NCI-H1694 (cell line): ENCODE data around the gene FSHB.
A peak's percentile ranks its signal among the peaks of the same experiment; 100 is the strongest.
"Not testable (repeated sequence)": the region's sequence is repeated elsewhere in the genome, so short reads cannot be mapped to it uniquely, and the experiment has no call there.

Source experiments
- DNase-seq: peaks from one replicate; lab custom pipeline; 2025; lab: John Stamatoyannopoulos, UW

Gene FSHB

DNA sequence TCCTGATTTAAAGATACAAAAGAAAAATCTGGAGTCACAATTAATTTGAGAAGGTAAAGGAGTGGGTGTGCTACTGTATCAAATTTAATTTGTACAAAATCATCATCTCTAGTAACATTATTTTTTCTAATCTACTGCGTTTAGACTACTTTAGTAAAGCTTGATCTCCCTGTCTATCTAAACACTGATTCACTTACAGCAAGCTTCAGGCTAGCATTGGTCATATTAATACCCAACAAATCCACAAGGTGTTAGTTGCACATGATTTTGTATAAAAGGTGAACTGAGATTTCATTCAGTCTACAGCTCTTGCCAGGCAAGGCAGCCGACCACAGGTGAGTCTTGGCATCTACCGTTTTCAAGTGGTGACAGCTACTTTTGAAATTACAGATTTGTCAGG, at the start of gene FSHB:
Gene FSHB (plus strand): TSS at position 301 of the 400 bp plus-strand sequence. CDS start 889 bp downstream, outside the sequence.
- DNase-seq = no peak

DNA sequence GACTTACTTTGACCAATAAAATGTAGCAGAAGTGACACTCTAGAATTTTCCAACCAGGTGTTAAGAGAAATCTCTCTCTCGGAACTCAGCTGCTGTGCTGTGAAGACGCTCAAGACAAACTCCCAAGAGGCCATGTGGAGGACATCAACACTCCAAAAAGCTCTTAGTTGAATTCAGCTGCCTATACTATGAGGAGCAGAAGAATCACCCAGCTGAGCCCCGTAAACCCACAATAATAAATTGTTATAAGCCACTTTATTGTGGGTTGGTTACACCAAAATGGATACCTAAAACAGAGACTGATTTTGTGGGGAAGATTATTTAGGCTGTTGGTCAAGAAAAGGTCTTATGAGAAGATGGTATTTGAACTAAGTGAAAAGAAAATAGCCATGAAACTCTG, 44.1 kb upstream of the FSHB start:
- DNase-seq = no peak

DNA sequence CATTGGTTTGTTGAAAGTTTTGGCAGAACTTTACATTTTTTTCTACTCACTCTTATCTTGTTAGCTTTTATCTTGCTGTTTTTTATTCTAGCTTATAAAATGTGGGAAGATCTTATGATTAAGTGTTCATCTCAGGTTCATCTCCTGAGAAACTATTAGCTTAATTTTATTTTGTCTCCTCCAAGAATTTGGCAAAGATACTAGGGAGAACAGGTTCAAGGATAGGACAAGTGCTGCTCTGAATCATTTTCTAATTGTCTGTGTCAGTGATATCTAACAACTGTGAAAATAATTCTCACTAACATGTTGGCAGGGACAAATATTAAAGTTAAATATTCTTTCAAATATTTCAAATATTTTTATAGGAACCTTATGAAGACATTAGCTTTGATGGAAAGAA, 38.2 kb upstream of the FSHB start:
- no peak for DNase-seq

DNA sequence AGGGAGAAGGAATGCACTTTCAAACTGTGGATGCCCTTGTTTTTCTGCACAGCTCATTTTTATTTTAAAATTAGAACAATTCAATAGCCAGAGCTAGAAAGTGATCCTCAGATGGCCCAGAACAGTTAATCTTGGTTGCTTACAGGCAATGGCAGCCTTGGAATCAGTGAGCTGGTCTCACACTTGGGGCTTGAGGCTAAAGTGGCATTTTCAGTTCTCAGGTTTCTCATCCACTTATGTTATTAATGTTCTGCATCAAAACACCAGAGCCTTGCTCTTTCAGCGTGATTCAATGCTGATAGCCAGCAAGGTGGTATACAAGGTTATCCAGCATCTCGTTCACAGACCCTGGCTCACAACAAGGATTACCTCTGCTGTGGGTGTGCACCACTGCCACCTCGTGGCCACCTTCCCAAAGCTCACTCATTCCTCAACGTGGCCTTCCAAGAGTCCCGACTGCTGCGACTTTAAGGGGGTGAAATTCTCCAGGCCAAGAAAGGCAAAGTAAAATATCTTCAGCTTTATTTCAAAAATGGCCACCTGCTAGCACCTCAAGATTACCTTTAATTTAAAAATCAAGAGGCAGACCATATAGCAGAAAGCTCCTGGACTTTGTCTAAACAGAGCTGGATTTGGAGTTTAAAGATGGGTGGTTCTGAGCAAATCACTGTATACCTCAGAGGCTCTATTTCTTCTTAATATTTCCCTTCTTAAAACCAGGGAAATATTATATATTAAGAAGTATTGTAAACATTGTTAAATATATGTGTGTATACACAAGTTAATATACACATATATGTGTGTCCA, 34.2 kb upstream of the FSHB start:
- peak; percentile 2 for DNase-seq

DNA sequence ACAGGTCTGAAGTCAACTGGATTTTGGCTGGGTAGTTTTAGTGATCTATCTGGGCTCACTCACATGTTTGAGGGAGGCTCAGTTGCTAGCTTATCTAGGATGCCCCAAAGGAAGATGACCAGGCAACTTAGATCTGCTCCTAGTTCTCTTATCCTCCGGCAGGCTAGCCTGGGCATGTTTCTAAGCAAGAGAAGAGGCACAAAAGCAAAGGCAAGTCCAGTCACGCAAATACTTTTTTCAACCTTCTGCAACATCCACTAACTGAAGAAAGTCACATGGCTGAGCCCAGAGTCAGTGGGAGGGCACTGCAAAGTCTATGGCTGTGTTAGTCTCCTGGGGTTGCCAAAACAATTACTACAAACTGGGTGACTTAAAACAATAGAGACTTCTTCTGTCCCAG, 32.9 kb upstream of the FSHB start:
- DNase-seq = no peak

DNA sequence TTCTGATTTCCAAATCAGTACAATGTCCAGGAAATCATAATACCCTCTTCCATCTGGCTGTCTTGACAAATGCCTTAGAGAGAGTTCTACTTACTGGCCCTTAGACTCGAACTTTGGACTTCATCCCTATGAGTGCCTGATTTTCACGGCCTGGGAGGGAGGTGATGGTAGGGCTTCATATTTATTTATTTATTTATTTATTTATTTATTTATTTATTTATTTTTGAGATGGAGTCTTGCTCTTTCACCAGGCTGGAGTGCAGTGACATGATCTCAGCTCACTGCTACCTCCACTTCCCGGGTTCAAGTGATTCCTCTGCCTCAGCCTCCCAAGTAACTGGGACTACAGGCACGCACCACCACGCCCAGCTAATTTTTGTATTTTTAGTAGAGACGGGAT, 27.8 kb upstream of the FSHB start:
- DNase-seq = not testable (repeated sequence)

DNA sequence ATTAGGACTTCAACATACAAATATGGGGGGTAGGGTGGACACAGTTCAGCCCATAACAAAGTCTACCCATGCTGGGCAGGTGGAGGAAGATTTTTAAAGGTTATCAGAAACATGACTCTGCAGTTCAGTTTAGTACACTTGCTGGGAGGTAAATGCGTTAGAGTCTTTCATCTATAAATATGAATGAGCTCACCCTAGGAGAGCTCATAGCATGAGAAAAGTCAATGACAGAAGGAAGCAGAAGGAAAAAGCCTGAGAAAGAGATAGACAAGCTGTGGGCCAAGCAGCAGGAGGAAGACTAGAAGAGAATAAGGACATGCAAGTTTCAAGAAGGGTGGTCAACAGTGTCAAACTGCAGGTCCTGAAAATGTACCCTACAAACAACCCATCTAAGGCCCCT, 27.0 kb upstream of the FSHB start:
- DNase-seq = no peak

DNA sequence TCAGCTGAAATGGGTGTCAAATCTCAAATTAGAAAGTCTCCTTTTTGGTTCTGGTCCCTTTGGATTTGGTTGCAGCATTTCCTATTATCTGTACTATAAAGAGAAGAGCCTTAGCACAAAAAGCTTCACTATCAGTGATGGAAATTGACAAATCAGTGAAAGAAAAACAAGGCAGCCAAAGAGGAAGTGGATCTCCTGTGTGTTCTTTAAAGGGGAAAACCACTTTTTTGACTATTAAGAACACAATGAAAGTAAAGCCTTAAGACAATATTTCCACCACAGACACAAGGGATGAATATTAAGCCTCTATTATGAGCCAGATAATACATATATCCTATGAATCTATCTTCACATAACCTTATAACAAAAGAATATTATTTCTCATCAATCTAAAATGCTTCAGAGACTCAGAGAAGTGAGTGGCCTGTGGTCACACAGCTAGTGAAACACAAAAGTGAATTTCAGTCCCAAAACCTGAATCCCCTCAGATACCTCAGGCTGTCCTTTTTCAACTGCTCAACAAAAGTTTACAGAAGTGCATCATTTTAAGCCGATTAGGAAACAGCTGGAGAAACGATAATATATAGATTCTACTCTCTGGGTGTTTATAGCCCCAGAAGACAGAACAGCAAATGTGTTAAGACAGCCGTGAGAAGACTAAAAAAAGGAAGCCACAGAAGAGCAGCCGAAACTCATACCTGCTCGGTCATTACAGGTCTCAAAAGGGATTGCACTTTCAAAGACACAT, 24.4 kb upstream of the FSHB start:
- DNase-seq = no peak

DNA sequence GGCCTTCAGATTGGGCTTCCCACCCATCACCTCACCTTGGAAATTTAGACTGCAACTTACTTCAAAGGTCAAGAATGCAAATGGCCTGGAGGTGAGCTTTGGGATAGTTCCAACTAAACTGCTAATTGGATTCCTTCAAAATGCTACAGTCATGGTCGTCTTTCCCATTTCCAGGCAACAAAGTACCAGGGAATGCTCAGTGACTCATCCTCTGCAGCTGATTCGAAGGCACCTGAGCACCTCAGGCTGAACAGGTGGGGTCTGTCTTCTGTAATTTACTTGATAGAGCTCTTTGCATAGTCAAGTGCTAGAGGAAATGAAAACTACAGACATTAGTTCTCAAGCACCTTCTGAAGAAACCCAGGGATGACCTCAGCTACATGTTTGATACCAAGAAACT, 20.5 kb upstream of the FSHB start:
- DNase-seq = no peak

DNA sequence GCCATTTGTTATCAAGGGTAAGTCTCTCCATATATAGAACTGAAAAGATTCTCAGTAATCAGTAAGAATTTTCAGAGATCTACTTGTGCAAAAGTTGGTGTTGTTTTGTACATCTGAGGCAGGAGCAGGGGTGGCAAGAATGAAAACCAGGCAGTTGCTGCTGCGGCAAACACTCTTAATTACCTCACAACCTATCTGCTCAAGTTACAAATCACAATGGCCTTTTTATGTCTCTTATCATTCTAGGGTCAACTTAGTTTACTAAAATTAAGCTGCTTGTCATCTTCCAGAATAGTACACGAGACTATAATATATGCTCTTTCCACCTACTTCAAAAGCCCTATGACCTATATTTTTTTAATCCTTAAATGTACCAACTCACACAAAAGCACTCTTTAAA, 14.3 kb upstream of the FSHB start:
- no peak for DNase-seq

DNA sequence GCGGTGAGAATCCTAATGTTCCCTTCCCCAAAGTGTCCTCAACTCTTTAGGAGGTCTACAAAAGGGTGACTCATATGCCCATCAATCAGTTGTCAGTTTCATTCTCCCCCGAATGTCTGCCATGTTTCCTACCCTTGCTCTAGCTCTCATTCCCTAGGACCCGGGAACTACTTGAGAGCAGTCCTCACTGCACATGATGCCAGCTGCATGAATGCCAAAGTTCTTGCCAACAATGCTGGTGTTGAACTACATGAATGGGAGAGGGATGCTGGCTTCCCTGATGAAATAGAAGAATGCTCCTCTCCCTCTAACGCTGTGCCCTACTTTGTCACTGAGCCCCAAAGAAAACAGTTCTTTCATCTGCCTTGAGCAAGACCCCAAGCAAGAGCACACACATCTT, 12.5 kb upstream of the FSHB start:
- no peak for DNase-seq

DNA sequence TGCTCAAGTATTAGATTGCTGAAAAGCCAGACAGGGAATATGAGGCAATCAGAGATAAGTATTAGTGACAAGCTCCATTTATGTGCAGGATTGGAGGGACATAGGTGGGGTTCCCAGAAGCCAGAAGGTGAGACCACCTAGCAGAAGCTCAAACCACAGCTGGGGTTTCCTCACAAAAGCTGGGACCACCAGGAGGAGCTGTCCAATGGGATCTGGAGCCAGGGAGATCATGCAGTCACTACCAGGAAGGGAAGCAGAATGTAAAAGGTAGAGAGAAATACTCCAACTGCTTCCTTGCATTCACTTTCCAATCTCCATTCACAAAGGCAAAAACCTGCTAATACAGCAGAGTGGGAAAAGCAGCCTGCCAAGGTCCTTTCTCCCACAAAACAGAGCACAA, 5.2 kb upstream of the FSHB start:
- no peak for DNase-seq

DNA sequence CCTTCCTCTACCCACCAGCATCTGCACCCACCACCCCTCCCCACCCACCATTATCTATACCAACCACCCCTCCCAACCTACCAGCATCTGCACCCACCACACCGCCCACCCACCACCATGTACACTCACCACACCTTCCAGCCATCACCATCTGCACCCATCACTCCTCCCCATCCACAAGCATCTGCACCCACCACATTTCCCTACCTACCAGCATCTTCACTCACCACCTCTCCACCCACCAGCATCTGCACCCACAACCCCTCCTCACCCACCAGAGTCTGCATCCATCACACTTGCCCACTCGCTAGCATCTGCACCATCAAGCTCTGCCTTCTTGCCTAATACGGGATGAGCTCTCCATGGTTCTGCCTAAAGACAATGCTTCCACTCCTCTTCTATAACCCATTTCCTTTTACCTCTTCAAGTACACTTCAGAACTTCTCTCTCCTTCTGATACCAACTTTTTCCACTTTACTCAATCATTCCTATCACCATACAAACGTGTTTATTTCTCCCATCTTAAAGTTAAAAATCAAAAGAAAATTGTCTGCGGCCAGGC, 2.4 kb upstream of the FSHB start:
- no peak for DNase-seq

DNA sequence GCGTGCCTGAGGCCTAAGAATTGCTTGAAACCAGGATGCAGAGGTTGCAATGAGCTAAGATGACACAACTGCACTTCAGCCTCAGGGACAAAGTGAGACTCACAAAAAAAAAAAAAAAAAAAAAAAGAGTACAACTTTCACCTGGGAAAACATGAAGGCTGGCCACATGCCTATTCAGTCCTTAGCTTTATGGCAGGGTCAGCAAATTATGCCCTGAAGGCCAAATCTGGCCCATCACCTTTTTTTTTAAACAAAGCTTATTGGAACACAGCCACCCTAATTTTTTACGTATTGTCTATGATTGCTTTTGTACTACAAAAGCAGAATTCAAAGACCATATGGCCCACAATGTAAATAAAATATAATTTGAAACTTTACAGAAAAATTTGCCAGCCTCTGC, 8.2 kb downstream of the FSHB start:
- DNase-seq = no peak

DNA sequence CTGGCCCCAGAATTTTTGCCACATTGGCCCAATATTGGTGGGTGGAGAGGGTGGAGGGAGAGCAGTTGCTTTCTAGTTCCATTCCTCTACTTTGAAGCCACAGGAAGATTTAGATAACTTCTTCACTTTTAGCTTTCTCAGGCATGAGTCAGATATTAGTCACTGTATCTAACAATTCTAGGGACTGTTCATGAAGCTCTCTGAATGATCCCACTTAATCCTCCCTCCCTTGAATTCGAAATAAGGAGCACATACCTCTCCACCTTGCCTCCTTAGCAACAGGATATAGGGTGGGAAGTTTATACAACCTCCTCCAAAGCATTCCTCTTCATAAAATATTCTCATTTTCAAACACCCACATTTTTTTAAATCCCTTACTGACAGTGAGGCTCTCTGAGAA, 13.5 kb downstream of the FSHB start:
- no peak for DNase-seq

DNA sequence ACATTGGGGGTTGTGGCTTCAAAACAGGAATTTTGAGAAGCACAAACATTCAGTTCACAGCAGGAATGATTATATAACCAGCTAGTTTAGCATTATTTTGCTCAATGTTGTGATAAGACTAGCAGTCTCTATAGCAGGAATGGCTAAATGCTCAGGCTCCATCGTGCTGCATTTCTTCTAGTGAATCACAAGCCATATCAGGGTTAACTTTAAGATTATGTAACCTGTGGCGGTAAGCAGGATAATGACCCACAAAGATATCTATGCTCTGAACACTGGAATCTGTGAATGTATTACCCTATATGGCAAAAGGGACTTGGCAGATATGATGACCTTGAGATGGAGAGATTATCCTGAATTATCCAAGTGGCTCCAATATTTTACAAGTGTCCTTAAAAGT, 14.8 kb downstream of the FSHB start:
- no peak for DNase-seq

DNA sequence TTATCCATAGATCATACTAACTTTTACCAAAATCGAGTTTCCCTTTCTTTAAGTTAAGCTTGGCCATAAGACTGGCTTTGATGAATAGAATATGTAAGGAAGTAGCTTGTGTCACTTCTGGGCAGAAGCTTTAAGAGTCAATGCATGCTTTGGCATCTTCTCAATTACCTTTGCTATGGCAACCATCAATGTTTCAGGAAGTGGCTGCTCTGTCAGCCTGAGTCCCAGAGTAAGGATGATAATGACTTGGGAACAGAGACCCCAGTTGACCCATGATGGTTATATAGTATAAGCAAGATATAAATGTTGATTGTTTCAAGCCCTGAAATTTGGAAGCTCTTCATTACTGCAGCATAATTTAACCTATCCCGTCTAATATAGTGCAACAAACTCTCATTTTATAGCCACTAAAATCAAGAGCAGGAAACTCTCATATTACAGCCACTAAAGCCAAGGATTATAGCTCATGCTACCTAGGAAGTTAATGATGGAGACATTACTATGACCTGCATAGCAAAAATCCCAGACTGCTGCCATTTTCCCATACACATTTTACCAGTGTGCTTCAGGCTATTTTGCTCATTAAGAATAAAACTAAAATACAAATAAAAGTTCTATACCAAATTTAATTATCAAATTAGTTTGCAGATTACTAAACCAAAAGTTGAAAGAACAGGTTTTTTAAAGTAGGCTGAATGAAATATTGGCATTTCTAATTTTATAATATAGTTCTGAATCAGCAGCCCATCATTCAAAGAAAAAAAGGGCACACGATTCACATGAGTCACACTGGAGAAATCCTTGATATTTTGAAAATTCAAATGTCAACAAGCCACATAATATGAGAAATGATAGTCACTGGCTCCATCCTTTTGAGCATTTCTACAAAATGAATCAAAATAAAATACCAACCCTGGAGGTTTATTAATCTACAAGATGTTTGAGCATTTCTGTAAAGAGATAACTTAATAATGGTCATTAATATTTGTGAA, 23.8 kb downstream of the FSHB start:
- DNase-seq = no peak

DNA sequence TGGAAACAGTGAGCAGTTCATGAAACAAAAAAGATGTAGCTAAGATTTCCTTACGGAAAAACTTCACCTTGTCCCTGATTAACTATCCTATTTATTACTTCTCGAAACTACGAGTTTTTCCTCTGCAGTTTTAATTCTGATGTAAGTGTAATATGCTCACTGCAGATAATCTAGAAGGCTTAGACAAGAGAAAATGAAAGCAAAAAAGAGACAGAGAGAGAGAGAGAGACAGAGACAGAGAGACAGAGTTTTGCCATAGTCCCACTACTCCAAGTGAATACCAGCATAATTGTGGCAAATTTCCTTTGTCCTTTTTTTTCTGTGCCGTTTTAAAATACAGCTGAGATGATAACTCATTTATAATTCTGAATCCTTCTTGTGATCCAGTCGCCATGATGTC, 24.8 kb downstream of the FSHB start:
- DNase-seq = no peak

DNA sequence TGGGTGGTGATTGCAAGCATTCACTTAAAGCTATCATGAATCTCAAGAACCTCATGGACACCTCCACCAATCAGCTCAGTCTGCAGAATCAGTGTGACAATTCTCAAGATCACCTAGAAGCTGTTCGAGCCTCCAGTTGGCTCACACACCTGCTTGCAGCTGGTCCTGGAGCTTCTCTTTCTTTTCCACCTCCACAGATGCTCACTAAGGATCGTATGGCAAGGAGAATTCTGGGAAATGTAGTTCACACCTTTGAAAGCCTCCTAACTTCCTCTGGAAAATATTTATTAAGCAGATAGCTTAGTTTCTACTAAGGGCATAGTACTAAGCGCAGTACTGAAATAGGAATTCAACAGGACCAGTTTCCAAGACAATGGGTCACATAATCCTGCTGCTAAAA, 26.2 kb downstream of the FSHB start:
- no peak for DNase-seq

DNA sequence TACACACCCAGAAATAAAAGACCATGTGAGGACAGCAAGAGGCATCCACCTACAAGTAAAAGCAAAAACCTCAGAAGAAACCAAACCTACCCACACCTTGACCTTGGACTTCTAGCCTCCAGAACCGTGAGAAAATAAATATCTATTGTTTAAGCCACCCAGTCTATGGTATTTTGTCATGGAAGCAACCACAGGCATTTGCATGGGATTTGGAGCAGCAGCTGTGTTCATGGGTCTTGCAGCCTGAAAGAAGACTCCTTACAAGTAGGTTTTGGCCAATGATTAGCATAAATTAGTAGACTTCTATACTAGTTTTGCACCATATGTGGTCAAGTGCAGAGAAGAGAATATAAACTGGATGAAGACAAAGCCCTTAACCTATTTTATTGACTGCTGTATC, 27.9 kb downstream of the FSHB start:
- DNase-seq = no peak

DNA sequence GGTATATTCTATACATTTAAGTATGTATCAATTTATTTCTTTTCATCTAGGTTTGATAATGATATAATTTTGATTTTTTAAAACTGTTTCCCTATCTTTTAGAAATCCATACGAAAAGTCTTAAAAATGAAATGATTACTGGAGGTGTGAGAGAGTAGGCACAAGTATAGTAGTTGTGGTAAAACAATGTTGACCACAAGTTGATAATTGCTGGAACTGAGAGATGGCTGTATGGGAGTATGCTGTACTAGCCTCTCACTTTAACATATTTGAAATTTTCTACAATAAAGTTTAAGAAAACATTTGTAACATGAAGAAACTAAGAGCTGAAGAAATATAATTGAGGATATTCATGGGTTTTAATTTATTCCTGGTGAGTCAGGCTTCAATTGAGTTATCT, 30.0 kb downstream of the FSHB start:
- DNase-seq = no peak

DNA sequence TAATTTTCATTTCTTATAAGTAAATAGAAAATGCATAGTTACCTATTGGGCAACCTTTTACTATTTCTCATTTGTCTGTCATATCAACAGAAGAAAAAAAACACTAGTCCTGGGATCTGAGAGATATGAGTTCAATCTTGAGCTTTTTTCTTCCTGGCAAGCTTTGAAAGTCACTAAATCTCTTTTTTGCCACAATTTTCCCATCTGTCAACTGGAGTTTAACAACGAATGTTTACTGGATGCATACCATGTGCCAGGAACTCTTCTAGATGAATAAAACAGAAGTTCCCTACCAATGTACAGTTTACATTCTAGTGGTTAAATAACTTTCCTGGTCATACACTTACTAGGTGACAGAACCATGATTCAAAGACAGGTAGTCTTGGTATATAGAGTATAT, 31.0 kb downstream of the FSHB start:
- no peak for DNase-seq
